ENCODE data around the gene B4GALNT3.

DNA sequence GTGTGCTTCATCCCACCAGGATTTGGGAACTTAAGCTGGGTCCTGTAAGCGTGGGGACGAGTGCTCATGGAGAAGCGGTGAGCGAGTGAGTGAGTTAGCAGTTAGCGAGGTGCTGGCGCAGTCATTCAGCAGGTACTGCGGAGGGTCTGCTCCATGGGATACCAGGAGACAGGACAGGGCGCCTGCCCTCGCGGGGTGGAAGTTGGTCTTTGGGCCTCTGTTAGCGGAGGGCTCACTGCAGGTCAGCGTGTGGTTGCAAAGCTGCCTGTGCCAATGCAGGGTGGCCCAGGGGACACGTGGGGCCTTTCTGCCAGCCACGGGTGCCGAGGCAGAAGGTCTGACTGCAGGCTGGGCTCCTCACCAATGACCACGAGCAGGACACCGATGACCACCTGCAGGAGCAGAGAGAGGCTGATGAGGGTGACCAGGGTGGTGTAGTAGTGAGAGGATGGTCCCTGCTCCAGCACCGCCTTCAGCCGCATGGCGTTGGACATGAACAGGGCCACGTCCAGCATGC is 105.9 kb downstream of the B4GALNT3 start:
- TF ChIP-seq ZNF384 (IDR thresholded peaks at IDR 0.05): no peak
- TF ChIP-seq BHLHE40 (IDR thresholded peaks at IDR 0.05; ENCODE audit: borderline replicate concordance): no peak
- TF ChIP-seq NFRKB (IDR thresholded peaks at IDR 0.05): no peak
- TF ChIP-seq ELF4 (IDR thresholded peaks at IDR 0.05): no peak
- TF ChIP-seq, protein P1, sequence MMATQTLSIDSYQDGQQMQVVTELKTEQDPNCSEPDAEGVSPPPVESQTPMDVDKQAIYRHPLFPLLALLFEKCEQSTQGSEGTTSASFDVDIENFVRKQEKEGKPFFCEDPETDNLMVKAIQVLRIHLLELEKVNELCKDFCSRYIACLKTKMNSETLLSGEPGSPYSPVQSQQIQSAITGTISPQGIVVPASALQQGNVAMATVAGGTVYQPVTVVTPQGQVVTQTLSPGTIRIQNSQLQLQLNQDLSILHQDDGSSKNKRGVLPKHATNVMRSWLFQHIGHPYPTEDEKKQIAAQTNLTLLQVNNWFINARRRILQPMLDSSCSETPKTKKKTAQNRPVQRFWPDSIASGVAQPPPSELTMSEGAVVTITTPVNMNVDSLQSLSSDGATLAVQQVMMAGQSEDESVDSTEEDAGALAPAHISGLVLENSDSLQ (IDR thresholded peaks at IDR 0.05): no peak
- no peak for TF ChIP-seq FOXM1 (IDR thresholded peaks at IDR 0.05; ENCODE audit: borderline replicate concordance)
- no peak for TF ChIP-seq SP1 (IDR thresholded peaks at IDR 0.05)
- no peak for TF ChIP-seq ARNT (IDR thresholded peaks at IDR 0.05)
- TF ChIP-seq FOXK2 (IDR thresholded peaks at IDR 0.05): no peak
- no peak for TF ChIP-seq TARDBP (IDR thresholded peaks at IDR 0.05)
- TF ChIP-seq L3MBTL2 (conservative IDR thresholded peaks at IDR 0.05): no peak
- no peak for TF ChIP-seq SUZ12 (IDR thresholded peaks at IDR 0.05)
